ENCODE data around the gene EPHB6. TPM values are rescaled to one million over a fixed set of nuclear protein-coding genes. Genes with fewer than 3 reads are reported as not detected.

EPHB6 gene
- total and polyA plus RNA-seq, 7 donors = 1.2 to 13.6 (median 6.7) TPM

GRCh38 chr7:142812437-142813215 is 42.2 kb upstream of the EPHB6 start:
- Histone ChIP-seq H3K4me3 (no peak overlapping the region), H3K36me3 (no peaks in the 10 kb centered on the region), H3K27ac (no peak overlapping the region), H3K4me1 (no peaks in the 10 kb centered on the region), H3K27me3 (peaks cover 3 to 24% (median 14%) of the 10 kb centered on the region in 3 donors), H3K9me3 (no peaks in the 10 kb centered on the region)
- TF ChIP-seq CTCF (IDR thresholded peaks at IDR 0.05) (no peak), EP300 (IDR thresholded peaks at IDR 0.05) (no peak), POLR2A (IDR thresholded peaks at IDR 0.05) (no peak)
- no peak for DNase-seq
- intact Hi-C loops (cut with DNase I) = no loop called here
- WGBS, 2 donors = 52 to 55% methylated on average over 7 of the region's 7 CpGs

GRCh38 chr7:142813226-142813625 is 41.6 kb upstream of the EPHB6 start:
- Histone ChIP-seq H3K36me3 (no peaks in the 10 kb centered on the region), H3K27ac (no peak overlapping the region), H3K9me3 (no peaks in the 10 kb centered on the region), H3K4me1 (no peaks in the 10 kb centered on the region), H3K4me3 (no peak overlapping the region), H3K27me3 (peaks cover 3 to 20% (median 14%) of the 10 kb centered on the region in 3 donors)
- no peak for DNase-seq
- TF ChIP-seq POLR2AphosphoS5 (IDR thresholded peaks at IDR 0.05) = no peak
- TF ChIP-seq POLR2A (IDR thresholded peaks at IDR 0.05) = no peak
- no peak for TF ChIP-seq EP300 (IDR thresholded peaks at IDR 0.05)
- no peak for TF ChIP-seq CTCF (IDR thresholded peaks at IDR 0.05)
- WGBS, 2 donors = 32 to 34% methylated on average over 2 of the region's 2 CpGs
- intact Hi-C loops (cut with DNase I) = no loop called here

GRCh38 chr7:142813699-142814098 is 41.2 kb upstream of the EPHB6 start:
- Histone ChIP-seq H3K4me1 (no peaks in the 10 kb centered on the region), H3K27me3 (peaks cover 3 to 19% (median 14%) of the 10 kb centered on the region in 3 donors), H3K4me3 (no peak overlapping the region), H3K9me3 (no peaks in the 10 kb centered on the region), H3K27ac (no peak overlapping the region), H3K36me3 (no peaks in the 10 kb centered on the region)
- TF ChIP-seq EP300 (IDR thresholded peaks at IDR 0.05) = no peak
- no peak for TF ChIP-seq POLR2AphosphoS5 (IDR thresholded peaks at IDR 0.05)
- TF ChIP-seq CTCF (IDR thresholded peaks at IDR 0.05) = no peak
- TF ChIP-seq POLR2A (IDR thresholded peaks at IDR 0.05) = no peak
- DNase-seq = no peak
- intact Hi-C loops (cut with DNase I) = no loop called here
- WGBS, 2 donors = 51 to 62% methylated on average over 1 of the region's 1 CpG

- intact Hi-C loops (cut with DNase I) = no loop called here
- Histone ChIP-seq H3K4me1 (no peaks in the 10 kb centered on the region), H3K36me3 (no peaks in the 10 kb centered on the region), H3K9me3 (no peaks in the 10 kb centered on the region), H3K4me3 (no peak overlapping the region), H3K27me3 (peaks cover 3 to 19% (median 14%) of the 10 kb centered on the region in 3 donors), H3K27ac (no peak overlapping the region)
- no peak for TF ChIP-seq EP300 (IDR thresholded peaks at IDR 0.05)
- no peak for TF ChIP-seq CTCF (IDR thresholded peaks at IDR 0.05)
- no peak for TF ChIP-seq POLR2AphosphoS5 (IDR thresholded peaks at IDR 0.05)
- TF ChIP-seq POLR2A (IDR thresholded peaks at IDR 0.05) = no peak
- WGBS, 2 donors = 48 to 60% methylated on average over 2 of the region's 2 CpGs
- no peak for DNase-seq
Measured at GRCh38 chr7:142814451-142814850, 40.4 kb upstream of the EPHB6 start.

Measured in sigmoid colon (tissue), 7 donors.